Measurements from ENCODE around the gene TCF25. TPM values are rescaled to one million over a fixed set of nuclear protein-coding genes. Genes with fewer than 3 reads are reported as not detected.

TCF25 gene
- 72.6 to 83.2 TPM (median 78.7 TPM) in 5 replicates for total RNA-seq (2022; extraction: Qiagen RNA extraction)

GRCh38 chr16:89873109-89873971 lies at the start of gene TCF25:
Gene TCF25, plus strand, starts transcription at chr16:89873592. Its CDS starts 76 bp downstream, at chr16:89873668.

GRCh38 chr16:89828199-89828869 lies 45.1 kb upstream of the TCF25 start, which contains the start of gene SPIRE2:
Gene SPIRE2, plus strand, starts transcription at chr16:89828475. Its CDS starts 76 bp downstream, at chr16:89828551.

GRCh38 chr16:89918453-89919347 lies 45.3 kb downstream of the TCF25 start, which contains the start of gene MC1R:
Gene MC1R, plus strand, starts transcription at chr16:89918862. Its CDS starts 397 bp downstream, at chr16:89919259.

GRCh38 chr16:89922884-89923639 lies 49.7 kb downstream of the TCF25 start, which contains the start of gene TUBB3:
Gene TUBB3, plus strand, starts transcription at chr16:89923342. Its CDS starts 60 bp downstream, at chr16:89923402.

Other genes with a start within 250 kb of the TCF25 start
- gene CHMP1A, start 215.9 kb upstream of the TCF25 start, total RNA-seq (2022; extraction: Qiagen RNA extraction): 91.6 to 107 TPM (median 97.3 TPM) in 5 replicates
- gene SPATA33, start 215.8 kb upstream of the TCF25 start, total RNA-seq (2022; extraction: Qiagen RNA extraction): 13.2 to 18.6 TPM (median 17.5 TPM) in 5 replicates
- 31.5 to 54.6 TPM (median 48.5 TPM) in 5 replicates for gene CDK10, start 186.9 kb upstream of the TCF25 start, total RNA-seq (2022; extraction: Qiagen RNA extraction)
- 8.8 to 14.3 TPM (median 12.0 TPM) in 5 replicates for gene SPATA2L, start 171.9 kb upstream of the TCF25 start, total RNA-seq (2022; extraction: Qiagen RNA extraction)
- 3.5 to 6.2 TPM (median 4.9 TPM) in 5 replicates for gene VPS9D1, start 152.7 kb upstream of the TCF25 start, total RNA-seq (2022; extraction: Qiagen RNA extraction)
- gene ZNF276, start 152.1 kb upstream of the TCF25 start, total RNA-seq (2022; extraction: Qiagen RNA extraction): 14.6 to 21.6 TPM (median 19.2 TPM) in 5 replicates
- 24.5 to 38.6 TPM (median 34.4 TPM) in 5 replicates for gene FANCA, start 56.9 kb upstream of the TCF25 start, total RNA-seq (2022; extraction: Qiagen RNA extraction)
- gene SPIRE2, start 45.1 kb upstream of the TCF25 start, total RNA-seq (2022; extraction: Qiagen RNA extraction): 4.9 to 9.1 TPM (median 7.8 TPM) in 5 replicates
- 4.6 to 7.5 TPM (median 7.0 TPM) in 5 replicates for gene MC1R, start 45.3 kb downstream of the TCF25 start, total RNA-seq (2022; extraction: Qiagen RNA extraction)
- 197 to 265 TPM (median 245 TPM) in 5 replicates for gene TUBB3, start 49.8 kb downstream of the TCF25 start, total RNA-seq (2022; extraction: Qiagen RNA extraction)
- 92.9 to 118 TPM (median 112 TPM) in 5 replicates for gene DEF8, start 75.2 kb downstream of the TCF25 start, total RNA-seq (2022; extraction: Qiagen RNA extraction)
- gene DBNDD1, start 145.9 kb downstream of the TCF25 start, total RNA-seq (2022; extraction: Qiagen RNA extraction): 47.5 to 63.7 TPM (median 58.7 TPM) in 5 replicates
- not detected in 5 replicates for gene PRDM7, start 203.7 kb downstream of the TCF25 start, total RNA-seq (2022; extraction: Qiagen RNA extraction)